ENCODE measurements around the gene ZNF100.
"Not testable (repeated sequence)": the region's sequence is repeated elsewhere in the genome, so short reads cannot be mapped to it uniquely, and the experiment has no call there.

ZNF100 gene

DNA sequence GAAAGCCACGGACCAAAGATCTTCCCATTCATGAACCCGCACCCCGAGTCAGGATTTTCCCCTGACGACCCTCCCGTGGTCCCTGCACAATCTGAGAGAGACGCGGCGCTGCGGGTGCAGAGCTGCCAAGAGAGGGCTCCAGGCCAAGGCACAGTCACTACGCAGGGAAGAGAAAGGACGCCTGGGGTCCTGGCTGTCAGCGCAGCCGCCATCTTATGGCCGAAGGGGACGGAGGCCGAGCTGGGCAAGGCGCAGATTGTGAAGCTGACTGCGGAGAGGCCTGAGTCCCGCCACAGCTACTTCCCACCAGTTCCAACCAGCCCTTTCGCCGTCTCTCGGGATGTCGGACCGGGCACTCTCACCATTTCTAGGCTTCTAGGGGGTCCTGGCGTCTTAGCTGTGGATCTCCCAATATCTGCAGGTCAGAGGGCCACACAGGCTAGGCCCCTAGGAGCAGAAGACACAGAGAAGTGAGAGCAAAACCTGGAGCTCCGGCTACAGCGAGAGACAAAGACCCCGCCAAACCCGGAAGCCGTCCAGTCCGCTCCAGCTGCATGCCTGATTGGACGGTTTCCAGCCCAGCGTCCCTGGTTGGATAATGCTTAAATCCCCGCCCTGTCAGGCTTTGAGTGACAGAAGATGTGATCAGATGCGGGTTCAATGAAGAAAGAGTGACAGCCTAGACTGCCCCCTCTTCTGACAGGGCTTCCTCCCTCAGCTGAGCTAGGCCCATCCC, at the start of gene ZNF100:
ZNF100 (minus strand) TSS at position 515 of the 736 bp plus-strand sequence; CDS start at position 365, 150 bp downstream.
- DNase-seq (ENCODE audit: low read depth in 2 of 2), result peak; percentile 63 to 69

DNA sequence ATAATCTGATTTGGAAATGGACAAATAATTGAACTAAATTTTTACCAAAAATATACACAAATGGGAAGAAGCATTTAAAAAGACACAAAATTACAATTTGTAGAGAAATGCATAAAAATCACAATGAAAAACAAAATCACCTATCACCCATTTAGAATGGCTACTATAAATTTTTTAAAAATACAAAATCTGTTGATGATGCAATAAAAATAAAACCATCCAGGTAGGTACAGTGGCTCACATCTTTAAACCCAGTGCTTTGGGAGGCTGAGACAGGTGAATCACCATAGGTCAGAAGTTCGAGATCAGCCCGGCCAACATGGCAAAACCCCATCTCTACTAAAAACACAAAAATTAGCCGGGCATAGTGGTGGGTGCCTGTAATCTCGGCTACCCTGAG, 45.1 kb upstream of the ZNF100 start:
- no peak for DNase-seq (ENCODE audit: low read depth in 2 of 2)

DNA sequence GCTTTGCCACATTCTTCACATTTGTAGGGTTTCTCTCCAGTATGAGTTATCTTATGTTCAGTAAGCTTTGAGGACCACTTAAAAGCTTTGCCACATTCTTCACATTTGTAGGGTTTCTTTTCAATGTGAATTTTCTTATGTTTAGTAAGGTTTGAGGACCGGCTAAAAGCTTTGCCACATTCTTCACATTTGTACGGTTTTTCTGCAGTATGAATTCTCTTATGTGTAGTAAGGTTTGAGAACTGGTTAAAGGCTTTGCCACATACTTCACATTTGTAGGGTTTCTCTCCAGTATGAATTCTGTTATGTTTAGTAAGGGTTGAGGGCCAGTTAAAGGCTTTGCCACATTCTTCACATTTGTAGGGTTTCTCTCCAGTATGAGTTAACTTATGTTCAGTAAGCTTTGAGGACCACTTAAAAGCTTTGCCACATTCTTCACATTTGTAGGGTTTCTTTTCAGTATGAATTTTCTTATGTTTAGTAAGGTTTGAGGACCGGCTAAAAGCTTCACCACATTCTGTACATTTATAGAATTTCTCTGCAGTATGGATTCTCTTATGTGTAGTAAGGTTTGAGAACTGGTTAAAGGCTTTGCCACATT, 41.1 kb upstream of the ZNF100 start:
- DNase-seq (ENCODE audit: low read depth in 2 of 2), result not testable (repeated sequence)

DNA sequence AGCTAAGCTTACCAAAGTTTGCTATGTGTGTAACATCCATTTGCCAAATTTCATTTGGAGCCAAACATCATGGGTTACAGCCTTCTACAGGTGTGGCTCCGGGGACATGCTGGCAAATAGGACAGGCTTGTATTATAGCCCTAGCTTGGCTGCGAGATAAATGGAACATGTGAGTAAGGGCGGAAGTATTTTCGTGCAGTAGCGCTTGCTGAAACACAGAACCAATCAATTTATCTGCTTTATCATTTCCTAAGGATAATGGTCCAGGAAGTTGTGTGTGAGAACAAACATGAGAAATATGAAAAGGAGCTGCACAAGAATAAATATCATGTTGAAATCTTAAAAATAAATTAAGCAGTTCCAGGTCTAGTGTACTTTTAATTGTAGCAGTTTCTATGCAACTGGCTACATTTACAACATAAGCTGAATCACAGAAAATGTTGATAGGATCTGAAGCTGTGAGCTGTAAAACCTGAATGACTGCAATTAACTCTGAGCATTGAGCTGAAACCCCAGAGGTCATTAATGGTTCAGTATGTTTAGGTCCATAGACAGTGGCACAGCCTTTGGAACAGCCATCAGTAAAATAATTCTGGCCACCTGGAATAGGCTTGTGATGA, 22.2 kb upstream of the ZNF100 start:
- no peak for DNase-seq (ENCODE audit: low read depth in 2 of 2)

DNA sequence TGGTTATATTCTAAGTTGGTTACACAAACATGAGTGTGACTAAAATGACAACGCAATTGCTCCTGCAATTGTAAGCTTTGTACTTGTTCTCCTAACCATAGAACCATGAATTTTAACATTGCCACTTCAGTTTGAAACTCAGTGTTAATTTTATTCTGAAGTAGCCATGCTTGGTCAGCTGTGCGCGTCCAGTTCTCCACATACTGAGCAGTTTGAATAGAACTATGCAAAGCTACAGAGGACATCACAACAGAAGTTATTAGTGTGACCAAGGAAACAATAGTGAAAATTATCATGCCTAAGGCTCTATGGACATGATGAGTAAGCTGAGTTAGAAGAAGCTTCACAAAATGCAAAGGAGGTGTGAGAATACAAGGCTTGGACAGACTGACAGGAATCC, 19.6 kb upstream of the ZNF100 start:
- DNase-seq (ENCODE audit: low read depth in 2 of 2), result no peak

DNA sequence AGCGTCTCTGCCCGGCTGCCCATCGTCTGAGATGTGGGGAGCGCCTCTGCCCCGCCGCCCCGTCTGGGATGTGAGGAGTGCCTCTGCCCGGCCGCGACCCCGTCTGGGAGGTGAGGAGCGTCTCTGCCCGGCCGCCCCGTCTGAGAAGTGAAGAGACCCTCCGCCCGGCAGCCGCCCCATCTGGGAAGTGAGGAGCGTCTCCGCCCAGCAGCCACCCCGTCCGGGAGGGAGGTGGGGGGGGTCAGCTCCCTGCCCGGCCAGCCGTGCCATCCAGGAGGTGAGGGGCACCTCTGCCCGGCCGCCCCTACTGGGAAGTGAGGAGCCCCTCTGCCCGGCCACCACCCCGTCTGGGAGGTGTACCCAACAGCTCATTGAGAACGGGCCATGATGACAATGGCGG, 8.4 kb upstream of the ZNF100 start:
- not testable (repeated sequence) for DNase-seq (ENCODE audit: low read depth in 2 of 2)

DNA sequence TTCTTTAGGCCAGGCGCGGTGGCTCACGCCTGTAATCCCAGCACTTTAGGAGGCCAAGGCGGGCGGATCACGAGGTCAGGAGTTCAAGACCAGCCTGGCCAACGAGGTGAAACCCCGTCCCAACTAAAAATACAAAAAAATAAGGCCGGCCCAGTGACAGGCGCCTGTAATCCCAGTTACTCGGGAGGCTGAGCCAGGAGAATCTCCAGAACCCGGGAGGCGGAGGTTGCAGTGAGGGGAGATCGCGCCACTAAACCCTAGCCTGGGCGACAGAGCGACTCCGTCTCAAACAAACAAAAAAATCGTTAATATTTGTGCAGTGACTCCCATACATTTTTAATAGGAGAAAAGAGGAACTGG, 694 bp downstream of the ZNF100 start:
- not testable (repeated sequence) for DNase-seq (ENCODE audit: low read depth in 2 of 2)

DNA sequence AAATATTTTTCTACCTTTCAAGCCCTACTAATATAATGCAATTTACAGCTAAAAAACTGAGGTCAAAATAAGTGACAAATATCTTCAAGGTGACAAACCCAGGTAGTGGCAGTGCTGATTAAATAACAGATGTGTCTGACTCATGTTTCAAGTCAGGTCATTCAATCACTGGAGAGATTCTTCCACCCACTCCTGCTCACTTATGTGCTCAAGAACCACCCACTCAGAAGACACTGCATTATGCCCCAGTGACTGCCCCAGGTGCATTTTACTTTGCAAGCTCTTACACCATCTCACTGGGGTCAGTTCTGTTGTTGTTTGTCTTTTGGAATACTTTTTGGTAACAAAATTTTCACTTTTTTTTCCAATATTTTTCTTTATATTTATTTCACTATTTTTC, 2.2 kb downstream of the ZNF100 start:
- no peak for DNase-seq (ENCODE audit: low read depth in 2 of 2)

DNA sequence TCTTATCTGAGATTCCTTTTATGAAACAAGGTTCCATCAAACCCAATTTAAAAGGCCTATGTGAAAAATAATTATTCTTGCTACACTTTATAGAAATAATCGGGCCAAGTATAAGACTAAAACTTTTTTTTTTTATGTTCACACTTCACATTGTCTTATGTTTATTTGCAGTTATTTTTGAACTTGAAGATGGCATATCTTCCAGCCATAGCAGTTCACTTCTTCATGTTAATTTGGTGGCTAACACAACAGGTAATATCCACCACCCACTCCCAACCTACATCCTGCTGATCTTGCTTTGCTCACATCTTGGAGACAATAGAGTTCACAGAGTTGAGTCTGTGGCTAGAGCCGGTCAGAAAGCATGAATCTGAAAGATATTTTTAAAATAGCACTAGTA, 5.8 kb downstream of the ZNF100 start:
- not testable (repeated sequence) for DNase-seq (ENCODE audit: low read depth in 2 of 2)

DNA sequence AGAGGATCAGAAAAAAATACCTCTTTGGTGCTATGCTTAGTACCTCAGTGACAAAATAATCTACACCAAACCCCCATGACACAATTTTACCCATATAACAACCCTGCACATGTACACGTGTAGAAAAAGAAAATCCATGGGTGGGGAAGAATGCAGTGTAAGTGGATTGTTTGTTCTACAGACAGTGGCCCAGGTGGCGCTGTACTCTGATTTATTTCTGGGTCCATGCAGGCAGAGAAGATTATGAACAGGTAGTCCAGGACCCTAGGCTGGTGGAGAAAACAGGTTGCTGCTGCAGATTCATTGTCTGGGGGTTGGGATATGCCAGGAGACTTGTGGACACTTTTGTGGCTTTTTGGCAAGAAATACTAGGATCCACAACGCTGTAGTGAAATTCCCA, 9.1 kb downstream of the ZNF100 start:
- no peak for DNase-seq (ENCODE audit: low read depth in 2 of 2)

DNA sequence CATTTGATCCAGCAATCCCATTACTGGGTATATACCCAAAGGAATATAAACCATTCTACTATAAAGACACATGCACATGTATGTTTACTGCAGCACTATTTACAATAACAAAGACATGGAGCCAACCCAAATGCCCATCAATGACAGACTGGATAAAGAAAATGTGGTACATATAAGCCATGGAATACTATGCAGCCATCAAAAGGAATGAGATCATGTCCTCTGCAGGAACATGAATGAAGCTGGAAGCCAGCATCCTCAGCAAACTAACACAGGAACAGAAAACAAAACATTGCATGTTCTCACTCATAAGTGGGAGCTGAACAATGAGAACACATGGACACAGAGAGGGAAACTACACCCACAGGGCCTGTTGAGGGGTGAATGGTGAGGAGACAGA, 11.8 kb downstream of the ZNF100 start:
- not testable (repeated sequence) for DNase-seq (ENCODE audit: low read depth in 2 of 2)

DNA sequence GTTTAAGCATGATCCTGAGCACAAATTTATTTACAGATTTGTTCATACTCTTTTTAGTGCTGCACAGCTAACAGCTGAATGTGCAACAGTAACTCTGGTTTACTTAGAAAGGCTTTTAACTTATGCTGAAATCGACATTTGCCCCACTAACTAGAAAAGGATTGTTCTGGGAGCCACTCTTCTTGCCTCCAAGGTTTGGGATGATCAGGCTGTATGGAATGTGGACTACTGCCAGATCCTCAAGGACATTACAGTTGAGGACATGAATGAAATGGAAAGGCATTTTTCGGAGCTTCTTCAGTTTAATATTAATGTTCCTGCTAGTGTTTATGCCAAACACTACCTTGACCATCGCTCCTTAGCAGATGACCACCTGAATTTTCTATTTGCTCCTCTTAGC, 16.0 kb downstream of the ZNF100 start:
- DNase-seq (ENCODE audit: low read depth in 2 of 2), result no peak

DNA sequence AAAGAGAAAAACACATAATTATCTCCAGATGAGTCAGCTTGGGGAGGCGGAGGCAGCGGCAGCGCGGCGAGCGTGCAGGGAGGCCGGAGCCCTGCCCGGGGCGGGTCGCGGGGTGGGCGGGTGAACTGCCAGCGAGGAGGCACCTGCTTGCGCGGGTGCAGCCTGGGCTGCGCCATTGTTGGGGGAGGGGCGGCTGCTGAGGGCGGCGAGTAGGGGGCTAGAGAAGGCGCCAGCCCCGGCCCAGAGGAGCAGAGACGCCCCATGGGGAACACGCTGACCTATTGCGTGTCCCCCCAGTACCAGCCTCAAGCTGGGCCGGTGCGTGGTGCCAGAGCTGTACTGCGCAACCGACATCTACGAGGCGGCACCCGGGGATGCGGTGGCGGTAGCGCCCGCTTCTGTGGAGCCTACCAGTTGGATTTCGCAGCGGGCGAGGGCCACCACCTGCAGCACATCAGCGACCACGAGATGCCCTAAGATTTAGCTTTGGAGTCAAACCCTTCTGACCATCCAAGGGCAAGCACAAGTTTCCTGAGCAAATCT, 16.7 kb downstream of the ZNF100 start:
- DNase-seq (ENCODE audit: low read depth in 2 of 2), result no peak

DNA sequence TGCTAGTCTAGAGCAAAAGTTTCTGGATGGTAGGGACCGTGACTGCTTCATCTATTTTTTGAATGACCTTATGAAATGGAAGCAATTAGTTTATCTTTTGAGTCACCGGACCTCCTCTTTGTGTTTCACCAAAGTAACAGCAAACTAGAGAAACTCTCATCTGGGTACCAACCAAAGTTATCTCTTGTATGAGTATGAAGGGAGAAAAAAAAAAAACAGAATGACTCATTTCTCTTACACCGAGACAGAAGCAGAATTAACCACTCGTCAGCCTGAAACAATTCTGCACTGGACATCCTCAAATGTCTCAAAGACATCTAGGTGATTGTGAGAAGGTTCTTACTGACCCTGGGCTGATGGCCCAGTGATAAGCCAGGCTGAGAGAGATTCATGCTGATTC, 18.3 kb downstream of the ZNF100 start:
- no peak for DNase-seq (ENCODE audit: low read depth in 2 of 2)

DNA sequence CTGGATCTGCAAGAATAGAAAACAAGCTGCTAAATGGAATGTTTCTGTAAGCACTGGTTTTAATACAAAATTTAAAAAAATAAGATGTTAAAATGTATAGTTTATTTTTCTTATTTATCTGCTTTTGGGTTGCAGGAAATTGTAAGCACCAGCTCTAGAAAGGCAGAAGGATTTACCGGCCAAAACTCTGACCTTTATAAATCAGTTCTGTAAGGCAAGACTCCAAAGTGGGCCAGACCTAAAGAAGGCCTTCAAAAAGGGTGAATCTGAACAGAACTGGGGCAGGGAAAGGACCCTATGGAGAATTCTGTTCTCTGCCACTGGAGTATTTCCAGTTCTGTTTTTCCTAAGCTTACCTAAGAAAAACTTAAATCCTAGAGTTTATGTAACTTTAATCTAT, 19.3 kb downstream of the ZNF100 start:
- no peak for DNase-seq (ENCODE audit: low read depth in 2 of 2)

DNA sequence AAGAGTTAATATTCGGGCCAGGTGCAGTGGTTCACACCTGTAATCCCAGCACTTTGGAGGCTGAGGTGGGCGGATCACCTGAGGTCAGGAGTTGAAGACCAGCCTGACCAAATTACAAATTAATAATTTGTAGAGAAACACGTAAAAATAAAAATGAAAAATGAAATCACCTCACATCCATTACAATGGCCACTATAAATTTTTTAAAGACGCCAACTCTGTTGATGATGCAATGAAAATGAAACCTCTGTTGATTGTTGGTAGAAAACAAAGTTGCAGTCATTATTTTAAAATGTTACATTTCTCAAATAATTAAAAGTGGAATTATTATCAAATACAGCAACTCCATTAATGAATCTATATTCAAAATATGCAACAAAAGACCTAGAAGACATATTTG, 26.8 kb downstream of the ZNF100 start:
- DNase-seq (ENCODE audit: low read depth in 2 of 2), result no peak

DNA sequence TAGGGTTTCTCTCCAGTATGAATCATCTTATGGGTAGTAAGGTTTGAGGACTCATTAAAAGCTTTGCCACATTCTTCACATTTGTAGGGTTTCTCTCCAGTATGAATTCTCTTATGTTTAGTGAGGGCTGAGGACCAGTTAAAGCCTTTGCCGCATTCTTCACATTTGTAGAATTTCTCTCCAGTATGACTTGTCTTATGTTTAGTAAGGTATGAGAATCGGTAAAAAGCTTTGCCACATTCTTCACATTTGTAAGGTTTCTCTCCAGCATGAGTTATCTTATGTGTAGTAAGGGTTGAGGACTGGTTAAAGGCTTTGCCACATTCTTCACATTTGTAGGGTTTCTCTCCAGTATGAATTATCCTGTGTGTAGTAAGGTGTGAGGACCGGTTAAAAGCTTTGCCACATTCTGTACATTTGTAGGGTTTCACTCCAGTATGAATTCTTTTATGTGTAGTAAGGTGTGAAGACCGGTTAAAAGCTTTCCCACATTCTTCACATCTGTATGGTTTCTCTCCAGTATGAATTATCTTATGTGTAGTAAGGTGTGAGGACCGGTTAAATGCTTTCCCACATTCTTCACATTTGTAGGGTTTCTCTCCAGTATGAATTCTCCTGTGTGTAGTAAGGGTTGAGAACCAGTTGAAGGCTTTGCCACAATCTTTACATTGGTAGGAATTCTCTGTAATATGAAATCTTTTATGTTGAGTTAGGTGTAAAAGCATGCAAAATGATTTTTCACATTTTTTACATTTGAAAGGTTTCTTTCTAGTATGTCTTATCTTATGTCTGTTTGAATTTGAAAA, 40.2 kb downstream of the ZNF100 start:
- DNase-seq (ENCODE audit: low read depth in 2 of 2), result not testable (repeated sequence)

DNA sequence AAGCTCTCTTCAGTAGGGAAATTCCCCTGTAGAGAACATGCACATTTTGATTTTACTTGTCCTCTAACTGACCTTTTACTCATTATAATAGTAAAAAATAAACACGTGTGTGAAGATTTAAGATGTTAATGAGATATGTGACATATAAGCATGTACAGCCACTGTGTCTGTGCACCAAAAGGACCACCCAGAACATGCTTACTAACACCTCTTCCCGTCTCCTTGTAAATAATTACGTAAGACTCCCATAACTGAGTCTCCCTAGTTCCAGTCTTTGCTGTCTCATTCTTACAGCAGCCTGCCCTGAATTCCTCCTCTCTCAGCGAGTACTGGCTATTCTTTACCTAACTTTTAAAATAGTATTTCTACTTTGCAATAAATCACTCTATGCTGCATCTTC, 53.6 kb downstream of the ZNF100 start:
- DNase-seq (ENCODE audit: low read depth in 2 of 2), result no peak

DNA sequence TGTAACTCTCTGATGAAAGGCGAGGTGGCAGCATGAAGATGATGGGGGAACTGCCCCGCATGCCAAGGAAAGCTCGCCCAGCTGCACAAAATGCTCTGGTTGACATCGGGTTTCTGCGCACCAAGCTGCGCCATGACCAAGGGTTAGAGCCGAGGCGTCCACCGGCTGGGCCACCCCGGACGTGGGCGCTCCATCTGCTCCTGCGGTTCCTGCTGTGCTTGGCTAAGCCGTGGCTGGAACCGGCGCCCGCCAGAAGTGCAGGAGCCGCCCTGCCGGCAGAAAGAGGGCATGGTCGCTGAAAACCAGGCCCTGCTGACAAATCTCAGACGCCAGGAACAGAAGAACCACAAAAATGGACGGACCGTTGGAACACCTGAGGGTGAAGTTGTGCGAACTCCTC, 57.9 kb downstream of the ZNF100 start:
- DNase-seq (ENCODE audit: low read depth in 2 of 2), result no peak

DNA sequence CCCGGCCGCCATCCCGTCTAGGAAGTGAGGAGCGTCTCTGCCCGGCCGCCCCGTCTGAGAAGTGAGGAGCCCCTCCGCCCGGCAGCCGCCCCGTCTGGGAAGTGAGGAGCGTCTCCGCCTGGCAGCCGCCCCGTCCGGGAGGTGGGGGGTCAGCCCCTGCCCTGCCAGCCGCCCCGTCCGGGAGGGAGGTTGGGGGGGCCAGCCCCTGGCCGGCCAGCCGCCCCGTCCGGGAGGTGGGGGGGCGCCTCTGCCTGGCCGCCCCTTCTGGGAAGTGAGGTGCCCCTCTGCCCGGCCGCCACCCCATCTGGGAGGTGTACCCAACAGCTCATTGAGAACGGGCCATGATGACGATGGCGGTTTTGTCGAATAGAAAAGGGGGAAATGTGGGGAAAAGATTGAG, 59.5 kb downstream of the ZNF100 start:
- not testable (repeated sequence) for DNase-seq (ENCODE audit: low read depth in 2 of 2)

DNA sequence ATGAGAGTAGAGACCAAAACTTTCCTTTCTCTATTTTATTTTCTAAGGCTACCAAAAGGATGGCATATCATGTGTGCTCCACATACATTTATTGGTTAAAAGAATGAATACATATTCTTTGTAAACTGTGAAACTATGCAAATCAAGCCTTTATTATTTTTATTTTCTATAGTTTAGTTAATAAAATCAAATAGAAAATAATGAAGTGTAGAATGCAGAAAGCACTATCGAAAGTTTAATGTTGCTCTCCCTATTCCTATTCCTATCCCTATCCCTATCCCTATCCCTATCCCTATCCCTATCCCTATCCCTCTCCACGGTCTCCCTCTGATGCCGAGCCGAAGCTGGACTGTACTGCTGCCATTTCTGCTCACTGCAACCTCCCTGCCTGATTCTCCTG, 60.3 kb downstream of the ZNF100 start:
- no peak for DNase-seq (ENCODE audit: low read depth in 2 of 2)

DNA sequence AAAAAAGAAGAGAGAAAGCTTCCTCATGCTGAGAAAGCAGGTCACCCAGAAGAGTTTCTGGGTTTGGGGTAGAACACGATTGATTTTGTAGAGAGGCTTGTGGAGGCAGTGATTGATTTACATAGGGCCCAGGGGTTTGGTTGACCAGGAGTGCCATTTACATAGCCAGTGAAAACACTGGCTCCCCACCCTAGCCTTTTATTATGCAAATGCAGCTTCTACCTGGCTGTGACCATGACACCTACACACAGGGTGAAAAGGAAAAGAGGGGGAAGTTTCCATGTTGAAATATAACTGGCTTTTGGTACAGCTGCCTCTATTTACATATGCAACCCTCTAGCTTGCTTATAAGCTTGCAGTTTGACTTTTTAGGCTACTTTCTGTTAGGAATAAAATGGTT, 62.0 kb downstream of the ZNF100 start:
- no peak for DNase-seq (ENCODE audit: low read depth in 2 of 2)
